SU-DHL-6 (cell line): Measurements from ENCODE around the gene PRF1.

Experiments
- H2AFZ ChIP-seq: fragments of 200-600 bp; sonication (generic); 2 replicates; pipeline ENCODE4 v1.6.1; 2014; ENCODE audit warnings: low read depth, mild to moderate bottlenecking, moderate library complexity, mixed read lengths, antibody characterized with exemption, low read length; ENCODE audit not compliant: severe bottlenecking
- H3F3A ChIP-seq: fragments of 200-600 bp; shearing (Covaris generic); 2 replicates; pipeline ENCODE4 v1.6.0; 2016; ENCODE audit warnings: antibody characterized with exemption, mild to moderate bottlenecking; ENCODE audit not compliant: insufficient read depth
- H3K27ac ChIP-seq: fragments of 200-600 bp; sonication (generic); 2 replicates; pipeline ENCODE4 v1.5.1; 2016; ENCODE audit warnings: low read depth, mild to moderate bottlenecking, low read length, moderate library complexity, mixed read lengths
- H3K27me3 ChIP-seq: fragments of 200-600 bp; sonication (generic), shearing (Covaris generic); 2 replicates; pipeline ENCODE4 v1.6.0; 2014; ENCODE audit warnings: mild to moderate bottlenecking, low read length
- H3K36me3 ChIP-seq: fragments of 200-600 bp; sonication (generic); 2 replicates; pipeline ENCODE4 v1.6.1; 2014; ENCODE audit warnings: mild to moderate bottlenecking, low read length, mixed read lengths
- H3K4me2 ChIP-seq: fragments of 300-600, 200-600 bp; shearing (Covaris generic), sonication (generic); 2 replicates; pipeline ENCODE4 v1.6.0; 2014; ENCODE audit warnings: low read length, low read depth, mild to moderate bottlenecking; ENCODE audit not compliant: poor library complexity, severe bottlenecking
- H3K4me3 ChIP-seq: fragments of 200-600 bp; sonication (generic); 2 replicates; pipeline ENCODE4 v1.5.1; 2014; ENCODE audit warnings: antibody characterized with exemption, low read length, mild to moderate bottlenecking, mixed read lengths; ENCODE audit not compliant: insufficient read depth, poor library complexity, severe bottlenecking
- H3K79me2 ChIP-seq: fragments of 200-600 bp; sonication (generic); 2 replicates; pipeline ENCODE4 v1.6.1; 2014; ENCODE audit warnings: mild to moderate bottlenecking, low read length, moderate library complexity; ENCODE audit not compliant: insufficient read depth
- H3K9ac ChIP-seq: fragments of 200-600 bp; sonication (generic); 2 replicates; pipeline ENCODE4 v1.7.0; 2014; ENCODE audit warnings: mild to moderate bottlenecking, low read length
- H3K9me2 ChIP-seq: fragments of 200-600 bp; sonication (generic); replicated peaks from 2 replicates; pipeline ENCODE4 v1.6.1; 2014; ENCODE audit warnings: low read length; ENCODE audit not compliant: insufficient read depth
- H3K9me3 ChIP-seq: fragments of 200-600 bp; sonication (generic); 2 replicates; pipeline ENCODE4 v1.6.1; 2014; ENCODE audit warnings: low read length, mixed read lengths; ENCODE audit not compliant: insufficient read depth
- H4K20me1 ChIP-seq: fragments of 200-600 bp; sonication (generic); 2 replicates; pipeline ENCODE4 v1.6.1; 2014; ENCODE audit warnings: low read depth, mild to moderate bottlenecking, antibody characterized with exemption, low read length, moderate library complexity, mixed read lengths
- CTCF ChIP-seq: fragments of 200-600 bp; sonication (generic); IDR thresholded peaks from one replicate; pipeline ENCODE4 v1.5.1; 2017; ENCODE audit warnings: antibody characterized with exemption, mild to moderate bottlenecking, low read length, moderate library complexity; ENCODE audit not compliant: insufficient read depth, poor library complexity, severe bottlenecking
- EZH2phosphoT487 ChIP-seq: fragments of 200-600 bp; sonication (generic), shearing (Covaris generic); conservative IDR thresholded peaks from 2 replicates; pipeline ENCODE4 v1.6.1; 2018; ENCODE audit warnings: mild to moderate bottlenecking, antibody characterized with exemption, low read length, moderate library complexity, mixed read lengths

The PRF1 gene

GRCh38 chr10:70555371-70555770, 47.2 kb downstream of the PRF1 start:
- Histone ChIP-seq H3K4me2 (no peak overlapping the region), H3K36me3 (peaks cover 23% of the 10 kb centered on the region), H3K9ac (no peak overlapping the region), H3K9me3 (no peaks in the 10 kb centered on the region), H3K27ac (no peak overlapping the region), H2AFZ (no peak overlapping the region), H3K9me2 (no peaks in the 10 kb centered on the region), H4K20me1 (no peaks in the 10 kb centered on the region), H3F3A (no peaks in the 10 kb centered on the region), H3K79me2 (no peaks in the 10 kb centered on the region), H3K4me3 (no peak overlapping the region), H3K27me3 (no peaks in the 10 kb centered on the region)
- TF ChIP-seq EZH2phosphoT487: no peak
- TF ChIP-seq CTCF: no peak

GRCh38 chr10:70552586-70552985, 50.0 kb downstream of the PRF1 start:
- H3K9ac ChIP-seq: no peak overlapping the region
- no peaks in the 10 kb centered on the region for H3K9me2 ChIP-seq
- H3K36me3 ChIP-seq: peaks cover 22% of the 10 kb centered on the region
- H3K27ac ChIP-seq: no peak overlapping the region
- H3K4me3 ChIP-seq: no peak overlapping the region
- H4K20me1 ChIP-seq: no peaks in the 10 kb centered on the region; the same call in 1 of the 2 replicates
- no peaks in the 10 kb centered on the region for H3K79me2 ChIP-seq
- H2AFZ ChIP-seq: no peak overlapping the region
- no peaks in the 10 kb centered on the region for H3F3A ChIP-seq
- no peaks in the 10 kb centered on the region for H3K27me3 ChIP-seq
- H3K9me3 ChIP-seq: no peaks in the 10 kb centered on the region
- TF ChIP-seq CTCF (no peak), EZH2phosphoT487 (no peak)
- H3K4me2 ChIP-seq: no peak overlapping the region

GRCh38 chr10:70551971-70552422, 50.5 kb downstream of the PRF1 start:
- Histone ChIP-seq H3F3A (no peaks in the 10 kb centered on the region), H3K27ac (no peak overlapping the region), H3K79me2 (no peaks in the 10 kb centered on the region), H4K20me1 (no peaks in the 10 kb centered on the region; the same call in 1 of the 2 replicates), H3K27me3 (no peaks in the 10 kb centered on the region), H3K4me2 (no peak overlapping the region), H2AFZ (no peak overlapping the region), H3K9me2 (no peaks in the 10 kb centered on the region), H3K4me3 (no peak overlapping the region), H3K9me3 (no peaks in the 10 kb centered on the region), H3K9ac (no peak overlapping the region), H3K36me3 (peaks cover 22% of the 10 kb centered on the region)
- TF ChIP-seq CTCF (no peak), EZH2phosphoT487 (no peak)

GRCh38 chr10:70551466-70551865, 51.1 kb downstream of the PRF1 start:
- Histone ChIP-seq H3K79me2 (no peaks in the 10 kb centered on the region), H2AFZ (no peak overlapping the region), H3K36me3 (peaks cover 22% of the 10 kb centered on the region), H4K20me1 (no peaks in the 10 kb centered on the region; the same call in 1 of the 2 replicates), H3F3A (no peaks in the 10 kb centered on the region), H3K4me3 (no peak overlapping the region), H3K9ac (no peak overlapping the region), H3K9me3 (no peaks in the 10 kb centered on the region), H3K4me2 (no peak overlapping the region), H3K9me2 (no peaks in the 10 kb centered on the region), H3K27ac (no peak overlapping the region), H3K27me3 (no peaks in the 10 kb centered on the region)
- TF ChIP-seq CTCF: no peak
- no peak for TF ChIP-seq EZH2phosphoT487
